PC-9 (cell line): Measurements from ENCODE around the gene EMC10.

Experiments used
- CTCF ChIP-seq: fragments of 200-600 bp; sonication (generic); conservative IDR thresholded peaks from 2 replicates; pipeline ENCODE4 v1.6.1; 2017; ENCODE audit warnings: mixed run types, antibody characterized with exemption, mild to moderate bottlenecking, moderate library complexity
- EZH2 ChIP-seq: fragments of 200-600 bp; sonication (generic); IDR thresholded peaks from 2 replicates; pipeline ENCODE4 v1.8.0; 2017; ENCODE audit warnings: antibody characterized with exemption, low read depth

- TF ChIP-seq CTCF (peak; percentile 35; the same call in 1 of the 2 replicates), EZH2 (no peak)
Measured at GRCh38 chr19:50465986-50466705, 10.2 kb upstream of the EMC10 start.
